ENCODE results near the gene ABCA3.

ABCA3 gene

GRCh38 chr16:2233046-2233775, 107.3 kb downstream of the ABCA3 start:
- no peak for DNase-seq

- no peak for DNase-seq
Observed at GRCh38 chr16:2232094-2232990, 108.2 kb downstream of the ABCA3 start.

- peak; percentile 70 for DNase-seq
Observed at GRCh38 chr16:2231016-2231931, 109.3 kb downstream of the ABCA3 start.

- DNase-seq = no peak
Observed at GRCh38 chr16:2230376-2230775, 110.2 kb downstream of the ABCA3 start.

- DNase-seq = no peak
Observed at GRCh38 chr16:2229632-2230250, 110.8 kb downstream of the ABCA3 start.

- no peak for DNase-seq
Observed at GRCh38 chr16:2229091-2229490, 111.4 kb downstream of the ABCA3 start.

GRCh38 chr16:2228161-2228824, 112.2 kb downstream of the ABCA3 start:
- no peak for DNase-seq

- DNase-seq = no peak
Observed at GRCh38 chr16:2226918-2227317, 113.6 kb downstream of the ABCA3 start.

GRCh38 chr16:2226245-2226793, 114.2 kb downstream of the ABCA3 start:
- no peak for DNase-seq

Data from NCI-H2107 (cell line).